Activated CD4-positive, CD25-positive, alpha-beta regulatory T cell treated with anti-CD3 and anti-CD28 coated beads, Interleukin-2, amount 50 U/mL, for 24 hours (primary cell): ENCODE results near the gene RAB35.

Source experiments
- ATAC-seq, 2 donors: fragments of 150-1000 bp; cut with Tn5 transposase; one replicate each; pipeline ENCODE4 v1.10.0; 2021; ENCODE audit warnings: mild to moderate bottlenecking in 1 of 2, moderate library complexity in 1 of 2

Gene RAB35

DNA sequence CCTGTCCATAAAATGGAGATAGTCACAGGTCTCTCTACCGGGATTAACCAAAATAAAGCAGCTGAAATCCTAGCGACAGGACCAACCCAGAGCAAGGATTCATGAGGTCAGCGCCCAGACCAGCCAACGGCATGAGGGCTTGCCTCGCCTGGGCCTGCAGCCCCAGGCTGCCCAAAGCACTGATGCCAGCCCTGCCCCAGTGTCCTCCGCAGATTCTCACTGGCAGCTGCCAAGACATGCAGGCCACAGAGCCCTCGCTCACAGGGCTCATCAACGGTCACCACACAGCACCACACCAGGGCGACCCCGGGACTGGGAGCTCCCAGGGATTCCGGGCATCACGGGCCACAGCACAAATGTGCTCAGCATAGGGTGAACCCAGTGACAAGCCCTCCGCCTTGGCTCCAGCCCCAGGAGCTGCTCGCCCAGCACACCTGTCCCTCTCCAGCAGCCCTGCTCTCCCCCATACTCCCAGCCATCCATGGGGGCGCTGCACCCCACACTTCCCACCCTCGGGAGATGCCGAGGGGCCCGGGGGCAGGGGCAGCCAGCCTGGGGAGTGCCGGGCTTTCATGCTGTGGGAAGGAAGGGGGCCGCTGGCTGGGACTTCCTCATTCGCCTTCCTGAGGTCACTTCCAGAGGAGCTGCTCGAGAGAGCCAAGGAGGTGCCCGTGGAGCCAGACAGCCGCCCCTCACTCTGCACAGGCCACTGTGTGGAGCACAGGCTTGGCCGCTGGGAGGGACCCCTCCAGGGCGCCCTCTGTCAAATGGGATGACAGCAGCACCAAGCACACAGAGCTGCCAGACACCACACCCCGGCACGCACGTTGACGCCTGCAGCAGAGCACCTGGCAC lies 14.1 kb downstream of the RAB35 start:
- no peak for ATAC-seq

DNA sequence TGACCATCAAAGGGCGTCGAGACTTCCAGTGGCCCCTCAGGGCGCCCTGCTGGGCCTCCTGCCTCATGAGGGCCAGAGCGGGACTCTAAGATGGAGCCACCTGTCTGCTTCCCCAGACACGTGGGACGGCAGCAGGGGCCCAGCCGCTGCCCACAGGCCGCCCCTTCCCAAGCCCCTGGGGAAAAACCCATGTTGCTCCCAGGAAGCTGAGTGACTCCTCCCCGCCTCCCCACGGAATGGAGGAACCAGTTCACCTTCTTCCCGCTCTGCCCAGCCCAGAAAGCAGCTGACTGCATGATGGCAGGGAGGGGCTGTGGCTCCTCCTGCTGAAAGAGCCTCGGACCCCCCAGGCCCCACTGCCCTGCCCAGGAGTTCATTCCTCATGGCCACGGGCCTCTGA lies 14.9 kb downstream of the RAB35 start:
- no peak for ATAC-seq

DNA sequence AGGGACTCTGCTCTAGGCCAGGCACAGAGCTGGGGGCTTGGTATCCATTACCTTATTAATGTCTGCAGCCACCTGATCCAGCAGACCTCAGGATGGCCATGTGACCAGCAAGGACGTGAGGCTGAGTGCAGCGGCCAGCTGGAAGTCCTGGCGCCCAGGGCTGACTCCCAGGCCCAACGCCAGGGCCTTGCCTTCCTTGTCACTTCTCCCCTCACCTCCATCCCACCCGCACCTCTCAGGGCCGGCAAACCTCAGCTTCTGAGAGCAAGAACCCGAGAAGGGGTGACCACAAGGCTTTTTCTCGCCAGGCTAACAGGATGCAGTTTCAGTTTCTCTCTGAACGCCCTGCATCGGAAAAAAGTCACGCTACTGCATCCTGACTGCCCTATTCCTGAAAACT lies 15.4 kb downstream of the RAB35 start:
- no peak for ATAC-seq

DNA sequence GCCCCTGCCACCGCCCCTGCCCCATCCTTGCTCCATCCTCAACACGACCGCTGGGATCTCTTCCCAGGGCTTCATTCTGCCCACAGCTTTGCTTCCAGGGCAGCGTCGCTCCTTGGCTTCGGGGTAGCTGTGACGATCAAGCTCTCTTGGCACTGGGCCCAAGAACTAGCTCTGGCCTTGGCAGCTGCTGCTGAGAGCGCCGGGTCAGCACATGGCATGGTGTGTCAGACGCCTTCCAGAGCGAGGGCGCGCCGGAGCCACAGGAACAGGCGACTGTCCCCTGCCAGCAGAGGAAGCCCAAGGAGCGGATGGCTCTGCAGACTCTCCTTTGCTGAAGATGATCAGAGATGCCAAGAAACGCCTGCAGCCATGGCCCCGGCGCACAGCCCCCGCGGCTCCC lies 15.9 kb downstream of the RAB35 start:
- ATAC-seq = no peak

DNA sequence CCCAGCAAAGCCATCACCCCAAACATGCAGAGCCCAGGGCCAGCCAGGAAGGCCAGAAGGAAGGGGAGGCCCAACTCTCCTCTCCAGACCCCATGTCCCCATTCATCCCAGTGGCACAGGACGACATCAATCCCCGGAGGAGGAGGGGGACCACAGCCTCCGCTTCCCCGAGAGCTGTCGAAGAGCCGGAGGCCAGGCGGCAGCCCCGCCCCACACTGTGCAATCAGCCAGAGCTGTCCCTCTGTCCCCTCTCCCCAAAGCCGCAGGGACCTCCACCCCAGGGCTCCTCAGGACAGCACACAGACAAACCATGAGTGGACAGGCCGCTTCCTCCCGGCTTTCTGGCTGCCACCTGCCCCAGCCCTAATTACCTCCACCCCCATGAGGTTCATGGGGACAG lies 16.8 kb downstream of the RAB35 start:
- no peak for ATAC-seq

DNA sequence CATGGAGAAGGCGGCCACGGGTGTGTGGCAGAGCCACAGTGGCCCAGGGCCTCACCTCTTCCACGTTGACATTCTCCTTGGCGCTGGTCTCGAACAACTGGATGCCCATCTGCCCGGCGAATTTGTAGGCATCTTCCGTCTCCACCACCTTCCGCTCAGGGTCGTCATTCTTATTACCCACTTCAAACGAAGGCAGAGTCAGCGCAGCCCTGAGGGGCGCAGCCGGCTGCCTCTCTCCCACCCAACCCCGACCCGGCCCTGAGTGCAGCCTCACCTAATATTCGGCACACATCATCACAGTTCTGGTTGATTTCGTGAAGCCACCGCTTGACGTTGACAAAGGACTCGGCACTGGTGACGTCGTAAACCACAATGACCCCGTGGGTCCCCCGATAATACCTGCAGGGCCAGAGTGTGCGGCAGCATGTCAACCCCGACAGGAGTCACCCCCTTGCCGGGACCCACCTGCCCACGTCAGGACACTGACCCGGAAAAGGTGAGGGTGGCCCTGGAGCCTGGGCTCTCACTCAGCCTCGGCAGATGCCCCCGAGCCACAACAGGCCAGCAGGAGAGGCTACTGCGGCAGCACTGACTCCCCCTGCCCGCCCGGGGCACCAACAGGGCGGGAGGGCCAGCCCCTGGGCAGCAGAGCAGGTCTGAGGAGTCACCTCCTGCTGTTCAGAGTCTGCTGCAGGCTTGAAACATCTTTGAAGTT lies 17.6 kb downstream of the RAB35 start:
- no peak for ATAC-seq

DNA sequence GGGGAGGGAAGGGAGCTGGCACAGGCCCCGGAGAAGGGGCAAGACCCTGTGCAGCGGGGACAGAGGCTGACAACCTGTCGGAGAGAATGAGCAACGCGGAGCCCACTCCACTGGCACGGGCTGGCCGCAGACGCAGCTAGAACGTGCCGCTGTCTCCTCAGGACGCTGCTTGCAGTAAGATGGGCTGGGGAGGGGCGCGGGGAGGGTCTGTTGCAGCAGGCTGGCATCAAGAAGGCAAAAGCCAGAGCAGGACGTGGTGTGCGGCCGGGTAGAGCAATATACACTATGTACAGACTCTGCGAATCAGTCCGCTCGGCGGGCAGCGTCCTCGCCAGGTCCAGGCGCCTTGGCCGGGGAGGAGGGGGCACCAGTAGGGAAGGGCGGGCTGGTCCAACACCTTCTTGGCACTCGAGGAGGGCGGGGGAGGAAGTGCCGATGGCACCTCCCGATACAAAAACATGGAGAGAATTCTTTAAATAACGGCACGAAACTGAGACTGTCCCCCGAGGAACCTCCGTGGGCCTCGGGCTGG lies 19.8 kb downstream of the RAB35 start:
- ATAC-seq = no peak

DNA sequence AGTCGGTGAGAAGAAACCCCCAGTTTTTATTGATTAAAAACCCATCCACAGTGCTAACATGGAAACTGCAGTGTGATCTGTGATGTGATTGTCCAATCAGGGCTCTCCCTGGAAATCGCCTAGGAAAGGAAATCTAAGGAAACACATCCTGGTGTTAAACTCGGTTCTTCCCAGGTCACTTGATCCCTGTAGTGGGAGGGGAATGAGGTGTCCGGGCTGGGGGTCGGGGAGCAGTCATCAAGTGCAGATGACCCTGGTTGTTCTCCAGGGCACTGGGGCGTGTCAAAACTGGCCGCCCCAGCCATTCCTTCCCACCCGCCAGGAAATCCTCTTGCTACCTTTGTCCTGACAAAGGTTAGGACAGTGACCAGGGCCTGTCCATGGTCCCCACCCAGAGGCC lies 20.8 kb downstream of the RAB35 start:
- no peak for ATAC-seq

DNA sequence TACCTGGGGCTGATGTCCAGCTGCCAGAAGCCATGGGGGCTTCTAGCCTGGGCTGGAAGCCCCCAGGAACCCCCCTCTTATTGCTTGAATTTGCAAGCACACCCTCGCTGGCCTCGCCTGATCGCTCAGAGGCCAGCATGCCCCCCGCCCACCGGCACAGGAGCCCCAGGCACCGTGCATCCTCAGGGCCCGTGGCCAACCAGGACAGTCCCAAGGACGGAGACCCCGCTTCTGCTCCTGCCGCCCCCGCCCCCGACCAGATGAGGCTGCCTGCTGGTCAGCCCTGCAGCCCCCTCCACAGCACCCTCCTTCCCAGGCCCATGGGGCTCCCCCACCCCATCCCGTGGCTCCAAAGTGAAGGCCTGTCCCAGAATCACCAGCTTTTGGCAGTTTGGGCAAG lies 21.2 kb downstream of the RAB35 start:
- ATAC-seq = no peak

DNA sequence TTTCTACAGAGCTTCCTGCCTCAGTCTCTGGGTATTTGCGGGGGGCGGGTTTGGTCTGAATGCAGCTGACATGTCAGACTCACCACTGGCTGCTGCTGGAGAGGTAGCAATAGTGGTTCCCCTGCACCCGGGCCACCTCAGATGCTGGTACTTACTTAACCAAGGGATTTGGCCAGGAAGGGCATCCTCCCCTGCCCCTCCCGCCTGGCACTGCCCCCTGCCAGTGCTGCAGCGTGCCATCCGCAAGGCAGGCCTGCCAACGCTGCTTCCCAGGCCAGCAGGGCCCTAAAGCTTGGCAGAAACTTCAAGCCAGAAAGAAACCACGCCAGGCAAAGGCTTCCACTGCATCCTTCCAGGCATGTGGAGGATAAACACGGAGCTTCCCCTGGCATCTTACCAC lies 22.1 kb downstream of the RAB35 start:
- no peak for ATAC-seq

DNA sequence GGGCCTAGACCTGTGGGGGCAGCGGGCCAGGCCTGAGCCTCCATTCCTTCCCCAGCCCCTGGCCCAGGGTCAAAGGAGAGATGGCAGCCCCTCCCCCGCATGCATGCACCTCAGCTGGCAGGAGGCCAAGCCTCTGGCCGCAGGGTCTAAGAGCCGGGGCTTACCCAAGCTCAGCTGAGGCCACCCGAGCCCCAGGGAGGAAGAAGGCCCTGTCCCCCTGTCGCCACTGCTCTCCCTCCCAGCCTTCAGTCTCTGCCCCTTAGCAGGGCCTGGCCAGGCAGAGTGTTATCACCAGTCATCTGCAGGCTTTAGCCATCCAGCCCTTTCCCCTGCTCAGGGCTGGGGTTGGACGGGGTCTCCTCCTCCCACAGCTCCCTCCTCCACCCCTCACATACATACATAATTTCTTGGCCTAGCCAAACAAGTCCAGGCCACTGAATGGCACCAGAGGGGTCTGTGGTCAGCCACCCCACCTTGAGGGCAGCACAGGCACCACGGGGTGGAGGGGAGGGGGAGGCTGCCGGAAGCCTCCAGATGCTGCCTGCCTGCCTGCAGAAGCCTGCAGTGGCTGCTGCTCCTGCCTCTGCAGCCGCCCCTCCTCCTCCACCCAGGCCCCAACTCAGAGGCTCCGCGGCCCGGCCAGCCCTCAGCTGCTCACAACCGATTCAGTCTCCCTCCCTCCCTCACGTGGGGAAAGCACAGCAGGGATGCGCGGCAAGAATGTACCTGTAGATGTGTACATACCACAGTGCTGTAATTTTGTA lies 22.8 kb downstream of the RAB35 start:
- no peak for ATAC-seq

DNA sequence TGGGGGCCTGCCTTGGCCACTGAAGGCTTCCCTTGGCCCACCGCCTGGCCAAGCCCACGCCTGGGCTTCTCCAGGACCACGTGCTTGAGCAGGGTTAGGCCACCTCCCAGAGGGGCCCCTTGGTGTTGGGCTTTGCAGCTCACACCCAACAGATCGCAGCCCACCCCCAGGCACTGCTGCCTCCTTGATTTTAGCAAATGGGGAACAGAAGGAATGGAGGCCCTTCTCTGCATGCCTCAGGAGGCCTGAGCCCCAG lies 23.3 kb downstream of the RAB35 start:
- no peak for ATAC-seq

DNA sequence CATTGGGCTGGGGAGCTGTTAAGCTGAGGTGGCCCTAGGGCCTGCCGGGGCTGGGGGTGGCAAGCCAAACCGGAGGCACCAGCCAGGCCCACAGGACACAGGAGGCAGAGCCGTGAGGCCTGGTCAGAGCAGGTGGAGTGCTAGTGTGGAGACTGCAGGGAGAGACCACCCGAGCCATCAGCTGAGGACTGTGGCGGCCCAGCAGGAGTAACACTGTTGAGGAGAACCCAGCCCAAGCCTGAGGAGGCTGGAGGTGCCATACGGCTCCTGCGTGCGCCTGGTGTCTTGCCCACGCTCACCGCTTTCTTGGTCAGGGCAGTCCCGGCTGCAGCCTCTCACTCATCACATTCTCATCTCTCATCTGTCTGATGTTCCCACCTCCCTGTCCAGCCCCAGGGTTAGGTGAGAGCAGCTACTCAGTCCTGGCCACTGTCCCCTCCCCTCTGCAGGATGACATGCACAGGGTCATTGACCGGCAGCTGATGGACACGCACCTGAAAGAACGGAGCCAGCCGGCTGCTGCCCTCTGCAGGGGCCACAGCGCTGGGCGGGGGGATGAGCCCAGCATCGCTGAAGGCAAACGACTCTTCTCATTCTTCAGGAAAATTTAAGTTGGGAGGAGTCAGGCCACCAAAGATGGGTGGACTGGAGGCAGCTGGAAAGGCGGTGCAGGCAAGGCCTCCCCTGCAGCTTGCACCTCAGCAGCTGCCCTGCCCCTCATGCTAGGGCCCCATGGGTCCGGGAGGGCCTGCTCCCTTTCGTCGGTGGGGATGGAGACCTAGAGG lies 23.8 kb downstream of the RAB35 start:
- no peak for ATAC-seq

DNA sequence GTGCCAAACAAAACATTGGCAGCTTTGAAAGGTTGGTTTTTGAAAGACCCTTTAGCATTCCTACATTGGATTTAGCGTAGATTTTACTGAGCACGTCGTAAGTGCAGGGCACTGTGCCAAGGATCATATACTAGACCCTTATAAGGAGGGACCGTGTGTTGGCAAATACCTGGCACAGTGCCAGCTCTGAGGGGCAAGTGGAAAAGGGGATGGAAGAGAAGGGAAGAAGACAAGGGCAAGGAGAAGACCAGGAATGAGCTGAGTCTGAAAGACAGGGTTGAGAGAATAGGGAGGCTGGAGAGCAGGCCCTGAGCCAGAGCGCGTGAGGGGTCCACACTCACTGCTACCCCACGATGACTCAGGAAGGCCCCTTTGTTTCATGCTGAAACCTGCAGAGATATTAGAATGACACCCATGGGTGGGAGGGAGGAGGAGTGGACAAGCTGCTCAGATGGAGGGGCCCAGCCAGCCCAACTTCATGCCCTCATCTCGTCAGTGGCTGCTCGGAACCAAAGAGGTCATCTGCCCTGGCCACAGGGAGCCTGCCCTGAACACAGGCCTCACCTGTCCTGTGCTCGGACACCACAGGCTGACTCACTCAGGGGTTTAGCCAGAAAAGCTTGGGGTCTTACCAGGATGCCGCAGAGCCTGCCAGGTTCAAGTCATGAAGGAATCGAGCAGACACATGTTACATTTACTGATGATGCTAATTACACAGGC lies 25.0 kb downstream of the RAB35 start:
- no peak for ATAC-seq

DNA sequence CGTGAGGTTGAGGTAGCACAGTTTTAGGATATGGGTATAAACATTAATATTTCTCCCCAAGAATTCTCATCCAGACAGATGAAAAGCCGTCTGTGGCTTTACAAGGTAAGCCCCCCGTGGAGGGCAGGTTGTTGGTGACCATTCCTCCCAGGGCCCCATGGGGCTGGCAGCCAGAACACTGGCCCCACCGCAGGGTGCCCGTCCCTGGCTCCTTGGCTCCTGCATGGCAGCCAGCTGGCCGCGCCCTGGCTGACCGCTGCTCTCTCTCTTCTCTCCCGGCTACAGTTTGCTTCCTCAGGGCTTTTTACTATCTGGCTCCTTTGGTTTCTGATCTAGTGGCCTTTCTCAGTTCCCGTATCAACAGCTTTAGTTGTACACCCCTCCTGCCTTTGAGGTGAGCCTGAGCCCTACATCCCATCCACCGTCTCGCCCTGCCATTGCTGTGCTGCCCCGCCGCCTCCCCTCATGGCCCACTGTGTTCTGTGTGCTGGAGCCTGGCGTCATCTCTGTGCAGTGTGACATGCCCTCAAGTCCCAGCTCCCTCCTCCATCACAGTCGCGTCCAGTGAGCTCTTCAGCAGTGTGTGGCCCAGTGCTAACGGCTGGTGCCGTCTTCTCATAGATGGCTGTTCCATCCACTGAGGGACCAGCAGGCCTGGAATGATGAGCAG lies 25.8 kb downstream of the RAB35 start:
- ATAC-seq = no peak

DNA sequence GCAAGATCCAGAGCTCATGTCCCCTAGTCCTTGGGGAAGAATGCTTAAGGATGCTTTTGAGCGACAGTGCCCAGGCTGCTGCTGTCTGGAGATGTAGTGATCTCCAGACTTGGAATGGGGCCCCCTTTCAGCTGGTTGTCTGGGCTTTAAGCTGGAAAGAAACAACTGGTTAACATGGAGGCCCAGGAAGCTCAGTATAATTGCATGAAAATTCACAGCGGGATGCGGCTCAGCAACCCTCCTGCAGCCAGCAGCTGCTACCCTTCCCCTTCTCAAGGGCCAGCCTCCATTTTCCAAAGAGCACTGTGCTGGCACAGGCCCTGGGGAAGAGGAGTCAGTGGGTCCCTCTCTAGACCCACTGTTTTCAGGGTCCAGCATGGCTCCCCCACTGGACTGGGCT lies 26.3 kb downstream of the RAB35 start:
- no peak for ATAC-seq

DNA sequence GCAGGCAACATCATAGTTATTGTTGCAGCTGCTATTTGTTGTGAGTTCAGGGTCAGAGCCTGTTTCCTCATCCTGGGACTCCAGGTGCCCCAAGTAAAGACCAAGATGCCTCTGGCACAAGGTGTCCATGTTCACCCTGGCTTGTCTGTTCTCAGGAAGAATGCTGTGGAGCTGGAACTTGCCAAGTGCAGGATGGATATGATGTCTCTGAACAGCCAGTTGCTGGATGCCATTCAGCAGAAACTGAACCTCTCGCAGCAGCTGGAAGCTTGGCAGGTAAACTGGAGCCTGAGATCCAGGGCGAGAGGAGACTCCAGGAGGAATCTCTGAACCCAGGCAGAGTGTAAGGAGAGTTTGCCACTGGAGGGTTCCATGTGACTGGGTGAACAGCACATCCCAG lies 26.8 kb downstream of the RAB35 start:
- no peak for ATAC-seq

DNA sequence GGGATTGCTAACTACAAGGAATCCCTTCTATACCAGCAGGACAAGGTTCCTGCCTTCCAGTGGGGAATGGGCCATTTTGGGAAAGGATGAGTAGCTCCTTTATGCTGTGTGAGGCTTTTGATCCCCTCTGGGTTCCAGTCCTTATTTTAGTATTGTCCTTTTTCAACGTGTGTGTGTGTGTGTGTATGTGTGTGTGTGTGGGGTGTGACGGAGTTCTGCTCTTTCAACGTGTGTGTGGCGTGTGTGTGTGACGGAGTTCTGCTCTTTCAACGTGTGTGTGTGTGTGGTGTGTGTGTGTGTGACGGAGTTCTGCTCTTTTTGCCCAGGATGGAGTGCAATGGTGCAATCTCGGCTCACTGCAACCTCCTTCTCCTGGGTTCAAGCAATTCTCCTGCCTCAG lies 27.4 kb downstream of the RAB35 start:
- ATAC-seq = no peak

DNA sequence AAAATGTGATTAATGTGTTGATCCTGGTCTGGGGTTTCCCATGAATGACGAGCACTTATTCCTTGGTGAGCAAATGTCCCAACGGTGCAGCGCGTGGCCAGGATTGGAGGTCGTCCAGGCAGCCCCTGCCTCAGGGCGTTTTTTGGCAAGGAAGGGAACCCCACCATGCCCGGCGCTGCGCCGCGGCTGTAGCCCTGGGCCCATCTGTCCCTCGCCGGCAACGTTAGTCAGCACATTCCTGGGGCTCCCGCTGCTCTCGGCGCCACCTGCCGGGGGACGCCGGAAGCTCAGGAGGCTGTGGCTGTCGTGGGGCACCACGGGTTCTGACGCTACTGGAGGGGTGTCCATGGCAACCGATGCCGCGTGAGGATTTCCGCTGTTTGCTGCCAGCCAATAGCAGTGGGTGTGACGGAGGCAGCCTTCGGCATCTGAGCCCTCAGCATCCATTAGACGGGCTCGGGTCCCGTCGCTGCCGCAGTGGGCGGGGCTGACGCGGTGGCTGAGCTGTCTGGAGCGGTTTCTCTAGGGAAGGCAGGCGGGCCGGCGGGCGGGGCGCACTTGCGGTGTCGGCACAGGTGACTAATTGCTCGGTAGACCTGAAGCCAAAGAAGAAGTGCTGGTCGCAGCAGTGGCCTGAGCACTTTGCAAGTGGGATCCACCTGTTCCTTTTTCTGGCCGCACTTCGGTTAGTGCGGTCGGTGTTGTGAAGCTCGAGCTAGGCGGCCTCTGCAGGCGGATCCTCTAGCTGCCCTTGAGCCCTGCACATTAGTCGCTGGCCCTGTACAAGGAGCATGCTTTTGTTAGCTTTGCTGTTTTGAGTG lies 29.5 kb downstream of the RAB35 start:
- ATAC-seq = peak; percentile 96 to 97

DNA sequence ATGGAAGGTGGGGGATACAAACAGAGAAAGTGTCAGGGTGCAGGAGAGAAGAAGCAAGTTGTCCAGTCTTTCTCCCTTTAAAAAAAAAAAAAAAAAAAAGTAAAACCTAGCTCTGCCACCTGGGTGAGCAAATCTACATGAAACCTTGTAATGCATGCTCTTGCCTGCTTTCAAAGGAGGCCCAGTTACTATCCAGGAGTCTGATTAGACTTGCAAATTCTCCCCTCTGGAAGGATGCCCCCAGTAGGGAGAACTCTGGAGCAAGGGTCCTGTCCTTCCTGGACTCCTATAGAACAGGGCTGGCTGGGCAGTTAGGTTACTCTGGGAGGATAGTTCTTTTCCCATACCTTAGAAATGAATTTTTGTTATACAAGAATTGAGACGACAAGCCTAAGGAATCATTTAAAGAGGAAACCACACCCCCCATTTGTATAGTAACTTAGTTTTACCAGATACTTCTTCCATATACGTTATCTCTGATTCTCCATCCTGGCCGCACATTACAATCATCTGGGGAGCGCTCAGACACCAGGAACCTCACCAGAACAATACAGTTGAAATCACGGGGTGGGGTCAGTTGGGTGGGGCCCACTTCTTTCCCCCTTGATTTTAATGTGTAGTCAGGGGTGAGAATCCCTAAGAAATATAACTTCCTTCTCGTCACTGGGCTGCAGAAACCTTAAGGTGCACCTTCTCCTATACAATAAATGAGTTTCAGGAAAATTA lies 30.5 kb downstream of the RAB35 start:
- no peak for ATAC-seq
